ENCODE results near the gene CMSS1. TPM values are rescaled to one million over a fixed set of nuclear protein-coding genes. Genes with fewer than 3 reads are reported as not detected.
"Not testable (repeated sequence)": the region's sequence is repeated elsewhere in the genome, so short reads cannot be mapped to it uniquely, and the experiment has no call there.

The CMSS1 gene
- total RNA-seq, 1 experiment from 2014 or later: 59.1 TPM

GRCh38 chr3:100081311-100081710 is 263.6 kb downstream of the CMSS1 start:
- no peak for DNase-seq (ENCODE audit: low read depth)

DNA sequence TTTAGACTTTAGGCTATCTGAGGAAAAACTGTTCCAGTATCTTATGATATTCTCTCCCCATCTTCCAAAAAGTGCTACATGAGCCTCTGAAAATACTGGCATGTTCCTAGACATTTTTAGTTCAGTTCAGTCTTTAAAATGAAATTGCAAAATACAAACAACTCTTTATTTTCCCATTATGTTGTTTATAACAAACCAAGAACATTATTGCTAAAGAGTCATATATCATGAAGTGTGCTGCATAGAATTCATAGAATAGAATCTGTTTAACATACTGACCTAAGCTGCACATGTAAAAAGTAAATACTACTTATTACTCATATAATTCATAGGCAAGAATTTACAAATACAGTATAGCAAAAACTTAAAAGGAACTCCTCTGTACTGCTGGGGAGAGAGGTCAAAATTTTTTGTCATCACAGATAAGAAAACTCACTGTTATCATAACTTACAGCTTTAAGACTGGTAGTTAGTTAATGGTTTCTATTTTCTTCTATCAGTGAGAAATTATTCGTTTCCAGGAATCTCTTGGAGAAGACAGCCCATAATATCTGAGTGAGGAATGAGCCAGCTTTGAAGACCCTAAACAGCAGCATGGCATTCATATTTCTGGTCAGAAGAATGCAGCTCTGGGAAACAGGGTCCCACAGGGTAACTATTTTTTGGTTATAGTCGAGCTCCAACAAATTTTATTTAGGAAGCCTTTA is 264.5 kb downstream of the CMSS1 start:
- no peak for DNase-seq (ENCODE audit: low read depth)

GRCh38 chr3:100082714-100083113 is 265.1 kb downstream of the CMSS1 start:
- no peak for DNase-seq (ENCODE audit: low read depth)

- DNase-seq (ENCODE audit: low read depth): no peak
Measured at GRCh38 chr3:100083209-100083608, 265.5 kb downstream of the CMSS1 start.

DNA sequence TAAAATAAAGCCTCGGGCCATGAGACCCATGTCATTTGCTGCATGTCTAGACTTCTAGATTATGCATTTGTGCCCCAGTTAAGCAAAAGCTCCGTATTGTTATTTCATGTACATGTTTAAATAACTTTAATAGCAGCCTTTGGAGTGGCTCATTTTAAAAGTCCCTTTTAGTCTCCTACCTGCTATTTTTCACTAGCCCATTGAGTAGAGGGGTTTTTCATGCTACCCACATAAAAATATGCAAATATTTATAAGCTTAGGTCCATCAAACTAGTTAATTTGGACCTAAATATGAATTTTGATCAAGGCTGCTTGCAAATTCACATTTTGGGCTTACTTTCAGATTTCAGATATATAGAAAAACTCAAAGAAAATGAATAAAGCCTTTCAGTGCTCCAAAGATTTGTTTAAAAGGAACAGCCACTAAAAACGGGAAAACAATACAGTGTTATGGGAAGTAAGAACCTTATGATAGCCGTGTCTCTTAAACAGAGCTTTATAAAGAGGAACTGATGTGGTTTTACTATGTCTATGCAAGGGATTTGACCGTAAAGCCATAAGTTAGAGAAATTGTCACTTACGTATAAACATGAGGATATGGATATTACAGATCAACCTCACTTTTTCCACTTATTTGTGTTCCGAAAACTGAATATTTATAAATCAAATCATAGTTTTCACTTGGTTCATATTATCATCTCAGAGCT is 266.6 kb downstream of the CMSS1 start:
- no peak for DNase-seq (ENCODE audit: low read depth)

DNA sequence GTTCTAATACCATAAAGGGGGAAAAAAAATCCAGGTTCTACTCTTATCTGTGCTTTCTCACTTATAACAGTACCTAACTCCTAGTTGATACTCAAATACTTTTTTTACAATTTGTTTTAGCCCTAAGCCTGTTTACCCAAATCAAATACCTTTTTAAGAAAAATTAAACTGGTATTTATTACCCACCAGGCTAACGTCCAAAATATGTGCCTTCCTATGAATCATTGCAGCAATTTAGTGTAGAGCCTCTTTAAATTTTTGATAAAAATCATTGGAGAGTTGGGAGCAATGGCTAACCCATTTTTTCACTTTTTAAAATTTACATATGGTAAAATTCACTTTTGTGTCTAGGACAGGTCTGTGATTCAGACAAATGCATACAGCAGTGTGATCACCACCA is 268.7 kb downstream of the CMSS1 start:
- DNase-seq (ENCODE audit: low read depth): no peak

- peak; percentile 72 for DNase-seq (ENCODE audit: low read depth)
Measured at GRCh38 chr3:100087198-100087597, 269.5 kb downstream of the CMSS1 start.

DNA sequence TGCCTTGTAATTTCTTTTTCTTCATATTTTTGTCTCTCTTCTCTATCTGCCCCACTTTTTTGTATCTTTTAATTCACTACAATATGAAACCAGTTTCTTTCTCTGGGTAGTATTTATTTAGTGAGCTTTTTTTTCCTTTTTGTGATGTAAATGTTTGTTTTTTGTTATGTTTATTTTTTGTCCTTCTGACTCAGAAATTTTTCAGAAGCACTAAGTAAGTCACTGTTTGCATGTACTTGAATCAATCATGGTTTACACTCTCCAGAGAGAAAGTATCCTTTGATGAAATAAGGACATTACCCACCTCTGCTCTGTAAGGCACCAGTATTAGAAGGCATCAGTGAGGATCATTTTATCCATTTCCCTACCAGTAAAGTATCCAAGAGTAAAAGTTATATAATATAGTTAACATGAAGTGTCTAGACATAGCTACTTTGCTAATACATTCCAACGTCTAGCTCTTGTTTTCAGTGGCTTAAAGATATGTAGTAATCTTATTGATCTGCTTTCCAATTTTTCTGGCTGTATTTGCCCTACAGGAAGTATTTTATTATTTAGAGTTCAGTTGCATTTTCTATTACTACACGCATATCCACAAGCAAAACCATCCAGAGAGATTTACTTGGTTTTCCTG is 271.2 kb downstream of the CMSS1 start:
- no peak for DNase-seq (ENCODE audit: low read depth)

- DNase-seq (ENCODE audit: low read depth): peak; percentile 43
Measured at GRCh38 chr3:100089812-100090668, 272.4 kb downstream of the CMSS1 start.

DNA sequence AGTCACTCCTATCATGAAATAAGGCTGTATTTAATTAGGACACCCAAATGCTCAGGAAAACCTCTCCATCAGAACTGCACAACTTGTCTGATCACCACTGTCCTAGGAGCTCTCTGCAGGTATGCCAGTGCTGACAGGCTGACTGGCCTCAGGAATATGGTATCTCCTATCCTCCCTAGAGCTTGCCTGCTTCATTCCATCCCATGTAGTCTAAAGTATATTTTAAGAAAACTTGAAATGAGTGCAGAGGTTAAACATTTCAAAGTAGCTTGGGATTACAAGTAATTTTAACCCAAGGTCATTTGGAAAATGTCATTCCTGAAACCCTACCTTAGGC is 273.0 kb downstream of the CMSS1 start:
- DNase-seq (ENCODE audit: low read depth): no peak

- no peak for DNase-seq (ENCODE audit: low read depth)
Measured at GRCh38 chr3:100093831-100094230, 276.2 kb downstream of the CMSS1 start.

DNA sequence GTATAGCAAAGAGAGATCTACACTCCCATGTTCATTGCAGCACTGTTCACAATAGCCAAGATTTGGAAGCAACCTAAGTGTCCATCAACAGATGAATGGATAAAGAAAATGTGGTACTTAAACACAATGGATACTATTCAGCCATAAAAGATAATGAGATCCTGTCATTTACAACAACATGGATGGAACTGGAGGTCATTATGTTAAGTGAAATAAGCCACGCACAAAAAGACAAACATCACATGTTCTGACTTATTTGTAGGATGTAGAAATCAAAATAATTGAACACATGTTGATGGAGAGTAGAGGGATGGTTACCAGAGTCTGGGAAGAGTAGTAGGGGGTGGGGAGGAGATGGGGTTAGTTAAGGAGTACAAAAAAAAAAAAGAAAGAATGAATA is 278.6 kb downstream of the CMSS1 start:
- not testable (repeated sequence) for DNase-seq (ENCODE audit: low read depth)

DNA sequence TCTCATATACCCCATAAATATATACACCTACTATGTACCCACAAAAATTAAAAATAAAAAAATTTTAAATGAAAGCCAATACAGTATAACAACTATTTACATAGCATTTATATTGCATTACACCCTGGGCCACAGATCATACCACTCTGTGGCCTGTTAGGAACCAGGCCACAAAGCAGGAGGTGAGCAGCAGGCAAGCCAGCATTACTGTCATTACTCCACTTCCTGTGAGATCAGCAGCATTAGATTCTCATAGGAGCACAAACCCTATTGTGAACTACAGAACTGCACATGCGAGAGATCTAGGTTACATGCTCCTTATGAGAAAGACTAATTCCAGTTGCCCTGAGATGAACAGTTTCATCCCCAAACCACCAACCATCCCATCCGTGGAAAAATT is 279.2 kb downstream of the CMSS1 start:
- DNase-seq (ENCODE audit: low read depth): no peak

- DNase-seq (ENCODE audit: low read depth): no peak
Measured at GRCh38 chr3:100097919-100098783, 280.5 kb downstream of the CMSS1 start.

- no peak for DNase-seq (ENCODE audit: low read depth)
Measured at GRCh38 chr3:100098784-100099070, 281.1 kb downstream of the CMSS1 start.

DNA sequence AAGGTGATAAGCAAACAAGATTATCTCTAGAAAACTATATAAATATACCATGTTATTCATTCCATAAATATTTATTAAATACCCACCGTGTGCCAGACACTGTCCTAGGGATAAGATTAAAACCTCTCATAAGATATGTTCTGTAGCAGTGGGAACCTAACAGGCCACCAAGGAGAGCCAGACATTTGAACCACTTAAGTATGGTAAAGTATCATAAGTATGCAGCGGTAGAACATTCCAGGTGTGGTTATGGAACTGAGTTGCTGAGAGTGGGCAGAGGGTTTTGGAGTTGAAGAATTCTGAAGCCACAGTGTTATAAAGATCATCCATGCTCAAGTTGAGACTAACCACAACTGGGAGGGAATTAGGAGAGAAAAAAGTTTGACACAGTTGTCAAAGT is 282.0 kb downstream of the CMSS1 start:
- no peak for DNase-seq (ENCODE audit: low read depth)

DNA sequence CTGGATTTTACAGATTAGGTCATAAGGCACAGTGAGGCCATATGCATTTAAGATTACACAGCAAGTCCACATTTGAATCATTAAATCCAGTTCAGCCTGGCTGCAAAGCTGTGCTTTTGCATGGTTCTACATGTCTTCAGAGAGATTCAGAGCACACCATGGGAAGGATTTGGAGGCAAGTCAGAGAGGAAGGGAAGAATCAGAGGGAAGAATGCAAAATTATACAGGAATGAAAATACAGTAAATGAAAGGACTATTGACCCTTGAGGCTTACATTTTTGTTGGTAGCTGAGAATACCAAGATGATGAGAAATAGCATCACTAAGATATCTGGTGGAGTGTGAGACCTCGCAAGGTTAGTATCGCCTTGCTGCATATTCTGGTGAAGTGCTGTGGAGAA is 282.8 kb downstream of the CMSS1 start:
- DNase-seq (ENCODE audit: low read depth): no peak

DNA sequence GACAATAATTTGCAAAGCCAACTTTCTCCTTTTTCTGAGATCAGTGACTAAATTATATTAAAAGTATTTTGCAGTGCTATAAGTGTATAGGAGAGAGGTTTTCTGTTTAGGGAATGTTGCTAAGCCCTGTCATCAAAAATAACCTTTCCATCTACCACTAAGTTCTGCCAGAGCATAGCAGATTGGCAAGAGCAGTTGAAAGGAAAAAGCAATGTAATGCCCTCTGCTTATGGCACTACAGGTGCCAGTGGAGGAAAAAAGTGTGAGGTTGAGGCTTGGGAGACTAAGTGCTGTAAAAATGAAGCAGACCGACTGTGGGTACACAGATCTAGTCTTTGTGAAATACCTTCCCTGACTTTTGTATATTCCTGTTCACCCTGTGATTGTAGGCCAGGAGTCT is 285.1 kb downstream of the CMSS1 start:
- no peak for DNase-seq (ENCODE audit: low read depth)

DNA sequence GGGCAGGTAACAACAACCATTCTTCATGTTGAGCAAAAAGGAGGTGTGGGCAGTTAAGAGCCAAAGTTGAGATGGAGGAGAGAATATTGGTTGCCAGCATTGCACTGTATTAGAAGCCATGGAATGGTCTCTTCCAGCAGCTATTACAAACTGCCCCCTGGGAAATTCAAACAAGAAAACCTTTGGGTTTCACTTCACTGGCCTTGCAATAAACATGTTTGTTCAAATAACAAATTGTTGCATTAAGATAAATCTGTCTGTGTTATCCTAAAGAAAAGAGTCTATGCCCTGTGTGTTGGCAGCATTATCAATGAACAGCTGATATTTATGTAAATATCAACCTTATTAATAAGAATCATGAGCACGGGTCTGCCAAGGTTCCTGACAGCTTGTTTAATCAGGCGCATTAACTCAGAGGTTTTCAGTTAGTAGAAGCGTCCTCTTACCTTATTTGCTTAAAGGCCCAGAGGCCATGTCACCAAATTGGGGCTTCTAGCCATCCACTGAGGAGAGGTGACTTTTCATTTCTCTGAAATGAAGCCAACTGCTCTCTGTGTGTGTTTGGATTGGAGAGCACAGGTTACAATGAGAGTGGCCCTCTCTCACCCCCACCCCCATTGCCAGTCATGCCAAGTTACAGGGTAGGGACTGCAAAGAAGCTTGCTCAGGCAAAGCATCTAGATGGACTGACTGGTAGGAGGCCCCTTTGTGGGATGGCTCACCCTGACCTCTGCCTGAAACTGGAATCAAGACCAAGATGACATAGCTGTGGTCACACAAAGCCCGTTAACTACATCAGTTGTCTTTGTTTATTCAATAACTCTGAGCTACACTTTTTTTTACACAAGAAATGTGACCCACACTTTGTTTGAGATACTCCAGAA is 286.1 kb downstream of the CMSS1 start:
- DNase-seq (ENCODE audit: low read depth): peak; percentile 67

DNA sequence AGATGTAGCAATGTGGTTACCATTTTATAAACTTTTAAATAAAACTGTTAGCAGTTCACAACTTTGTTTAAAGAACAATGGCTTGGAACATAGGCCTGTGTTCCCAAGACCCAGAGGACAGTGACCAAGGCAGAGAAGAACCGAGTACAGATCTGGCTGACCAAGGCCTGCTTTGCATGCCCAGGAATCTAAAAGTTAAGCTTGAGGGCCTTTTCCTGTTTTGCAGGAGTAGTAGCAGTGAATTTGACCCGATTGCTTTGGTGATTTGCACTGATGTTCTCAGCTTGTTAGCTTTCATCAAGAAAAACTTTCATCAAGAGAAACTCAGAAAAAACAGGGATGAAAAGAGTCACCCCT is 286.8 kb downstream of the CMSS1 start:
- DNase-seq (ENCODE audit: low read depth): no peak
